K562 (cell line): ENCODE measurements around the gene HPX. TPM values are rescaled to one million over a fixed set of nuclear protein-coding genes. Genes with fewer than 3 reads are reported as not detected.

Experiments used
- AFF4 ChIP-seq: sonication (generic); formaldehyde crosslinking; IDR thresholded peaks from 2 replicates; pipeline ENCODE4 v1.8.0; 2023; ENCODE audit warnings: mild to moderate bottlenecking, missing genetic modification reagents
- ATF7 ChIP-seq: fragments of 450-650 bp; IDR thresholded peaks from 2 replicates; pipeline ENCODE4 v1.7.1; 2014; ENCODE audit warnings: mild to moderate bottlenecking, moderate library complexity
- CBFB ChIP-seq: sonication (generic); formaldehyde crosslinking; IDR thresholded peaks from 2 replicates; pipeline ENCODE4 v1.4.0; 2020; ENCODE audit warnings: mild to moderate bottlenecking, missing genetic modification reagents
- CBX1 ChIP-seq: sonication (generic); IDR thresholded peaks from 2 replicates; pipeline ENCODE4 v1.6.1; 2016; ENCODE audit warnings: antibody characterized with exemption, low read depth, mild to moderate bottlenecking
- CCAR2 ChIP-seq: fragments of 200-400 bp; formaldehyde crosslinking; IDR thresholded peaks from 2 replicates; pipeline ENCODE4 v1.6.1; 2017; ENCODE audit warnings: mild to moderate bottlenecking, low read depth, low read length
- CCNT2 ChIP-seq: IDR thresholded peaks from 2 replicates; pipeline ENCODE4 v1.6.1; 2011; ENCODE audit warnings: borderline replicate concordance, low read depth, mild to moderate bottlenecking, moderate library complexity, mixed read lengths, low read length; ENCODE audit not compliant: insufficient read length; ENCODE audit errors: extremely low read depth
- CEBPB ChIP-seq: fragments of 450-650 bp; IDR thresholded peaks from 2 replicates; pipeline ENCODE4 v1.6.1; 2016; ENCODE audit warnings: missing genetic modification characterization, missing compliant biosample characterization
- ETV5 ChIP-seq: sonication (generic); formaldehyde crosslinking; IDR thresholded peaks from 2 replicates; pipeline ENCODE4 v1.4.0; 2020; ENCODE audit warnings: low read depth, mild to moderate bottlenecking, missing genetic modification reagents
- HEY1 ChIP-seq: fragments of 250-450 bp; sonication (Bioruptor Pico); IDR thresholded peaks from 2 replicates; pipeline ENCODE4 v1.5.0; 2020; ENCODE audit warnings: mild to moderate bottlenecking, moderate library complexity, borderline replicate concordance
- ILF3 ChIP-seq: fragments of 450-650 bp; IDR thresholded peaks from 2 replicates; pipeline ENCODE4 v1.6.1; 2018; ENCODE audit warnings: antibody characterized with exemption, mild to moderate bottlenecking, moderate library complexity, borderline replicate concordance
- IRF1 ChIP-seq: sonication (generic); formaldehyde crosslinking; IDR thresholded peaks from 2 replicates; pipeline ENCODE4 v1.8.0; 2022; ENCODE audit warnings: missing genetic modification reagents, mild to moderate bottlenecking, borderline replicate concordance
- KDM5B ChIP-seq: fragments of 200-600 bp; sonication (generic); IDR thresholded peaks from 2 replicates; pipeline ENCODE4 v1.6.1; 2012; ENCODE audit warnings: low read depth, mild to moderate bottlenecking, moderate library complexity, low read length, control low read depth, inconsistent platforms; ENCODE audit not compliant: insufficient replicate concordance
- MAZ ChIP-seq, 2 experiments: fragments of 450-650 bp in 1 of 2; sonication (generic) in 1 of 2; formaldehyde crosslinking; IDR thresholded peaks in 1 of 2; conservative IDR thresholded peaks in 1 of 2; 2 replicates each; pipeline versions ENCODE4 v1.4.0 to v1.5.0; 2020; ENCODE audit warnings: mild to moderate bottlenecking in 1 of 2, missing genetic modification reagents in 1 of 2
- MCM7 ChIP-seq, 2 experiments: fragments of 450-650 bp; IDR thresholded peaks; 2 replicates each; pipeline ENCODE4 v1.6.1; 2016 to 2018
- MLX ChIP-seq, 2 experiments: fragments of 450-650 bp in 1 of 2; sonication (generic) in 1 of 2; formaldehyde crosslinking; conservative IDR thresholded peaks; 2 replicates each; pipeline versions ENCODE4 v1.4.0 to v1.8.1; 2020 to 2022; ENCODE audit warnings: mild to moderate bottlenecking in 1 of 2, missing genetic modification reagents in 1 of 2
- MTA3 ChIP-seq: fragments of 450-650 bp; formaldehyde crosslinking; IDR thresholded peaks from 2 replicates; pipeline ENCODE4 v1.6.1; 2017; ENCODE audit warnings: mild to moderate bottlenecking, borderline replicate concordance
- NEUROD1 ChIP-seq: fragments of 150-350 bp; IDR thresholded peaks from 2 replicates; pipeline ENCODE4 v1.6.1; 2014; ENCODE audit warnings: borderline replicate concordance, low read length, low read depth; ENCODE audit not compliant: partially characterized antibody
- PPARD ChIP-seq: fragments of 250-450 bp; sonication (Bioruptor Pico); IDR thresholded peaks from 2 replicates; pipeline ENCODE4 v1.8.0; 2022; ENCODE audit warnings: inconsistent platforms, mild to moderate bottlenecking, moderate library complexity
- PREB ChIP-seq: sonication (generic); formaldehyde crosslinking; IDR thresholded peaks from 2 replicates; pipeline ENCODE4 v1.8.1; 2023; ENCODE audit warnings: mild to moderate bottlenecking, missing genetic modification reagents
- SRSF1 ChIP-seq: fragments of 200-400 bp; formaldehyde crosslinking; IDR thresholded peaks from 2 replicates; pipeline ENCODE4 v1.6.1; 2017; ENCODE audit warnings: mild to moderate bottlenecking, low read depth, low read length, moderate library complexity
- ZNF232 ChIP-seq: sonication (generic); formaldehyde crosslinking; IDR thresholded peaks from 2 replicates; pipeline ENCODE4 v1.8.0; 2022; ENCODE audit warnings: mild to moderate bottlenecking, missing genetic modification reagents
- polyA plus RNA-seq, 8 experiments: library from polyadenylated mRNA; depleted of rRNA in 4 of 8; stranded (reverse) in 5 of 8; unstranded in 3 of 8; fragments of >200 nt; fragmentation: Nextera tagmentation in 2 of 8; fragmentation: Illumina TruSeq in 1 of 8; extraction: Ambion mirVana in 2 of 8; extraction: Trizol in 1 of 8; gene quantifications; 2 replicates each; pipeline versions ENCODE4 v1.2.1 to v1.2.3, GENCODE V29; 2011 to 2014; ENCODE audit warnings: inconsistent platforms in 1 of 8, missing spikeins in 1 of 8
- total RNA-seq, 7 experiments: library from RNA; depleted of rRNA in 6 of 7; stranded (reverse); fragments of >200 nt in 6 of 7; fragmentation: Illumina TruSeq in 2 of 7; extraction: Trizol in 2 of 7; gene quantifications; 2 replicates each; pipeline versions ENCODE4 v1.2.1 to v1.2.3, GENCODE V29; 2011 to 2021; ENCODE audit warnings: low replicate concordance in 1 of 7

Gene HPX
- total and polyA plus RNA-seq, 9 of the 15 experiments (the other 6 are each of a cell fraction or from before 2014, with no cell fraction given) = 0.12 to 1.2 (median 0.49) TPM; not detected in 1

GRCh38 chr11:6468712-6469495 is 28.1 kb upstream of the HPX start (continued):
- TF ChIP-seq AFF4 (CRISPR knock-in tag) = no peak
- TF ChIP-seq CEBPB = no peak
- TF ChIP-seq MLX (CRISPR knock-in tag; conservative IDR thresholded peaks at IDR 0.05) = no peak
- TF ChIP-seq PPARD (CRISPR knock-in tag) = no peak
- no peak for TF ChIP-seq IRF1
- no peak for TF ChIP-seq MTA3
- no peak for TF ChIP-seq HEY1 (CRISPR knock-in tag)
- no peak for TF ChIP-seq PREB (CRISPR knock-in tag)
- peak; percentile 49 for TF ChIP-seq KDM5B
- no peak for TF ChIP-seq CCNT2
- TF ChIP-seq ETV5 (CRISPR knock-in tag) = no peak
- TF ChIP-seq ILF3 = no peak
- TF ChIP-seq CBFB (CRISPR knock-in tag) = no peak
- TF ChIP-seq CBX1 = no peak
- no peak for TF ChIP-seq NEUROD1
- TF ChIP-seq SRSF1 = no peak
- TF ChIP-seq ZNF232 = no peak
- TF ChIP-seq MAZ (CRISPR knock-in tag; conservative IDR thresholded peaks at IDR 0.05 in 1 of 2, IDR thresholded peaks at IDR 0.05 in 1 of 2) = peak in 1 of 2 experiments; percentile 21; a peak in 1 of 4 replicates
- peak; percentile 31; the same call in 1 of the 2 replicates for TF ChIP-seq ATF7
- no peak for TF ChIP-seq CCAR2
- TF ChIP-seq MCM7 (IDR thresholded peaks at IDR 0.05) = no peak
